ENCODE data around the gene CCT7.

CCT7 gene

DNA sequence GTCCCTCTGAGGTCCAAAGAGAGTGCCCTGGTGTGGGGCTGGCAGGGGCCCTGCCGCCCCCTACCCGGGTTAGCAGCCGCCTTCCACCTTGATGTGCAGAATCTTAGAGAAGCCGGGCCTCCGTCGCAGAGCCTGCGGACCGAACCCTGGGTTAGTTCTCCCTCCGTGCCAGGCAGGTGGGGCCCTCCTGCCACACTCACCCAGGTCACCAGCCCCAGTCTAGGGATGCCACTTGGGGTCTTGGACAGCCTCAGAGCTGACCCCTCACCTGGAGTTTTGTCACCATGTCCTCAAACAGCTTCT lies 24.8 kb downstream of the CCT7 start:
- no peak overlapping the region for H2BK15ac ChIP-seq (ENCODE audit: low read length)
- H3K9me3 ChIP-seq (replicated peaks in 1 of 2; ENCODE audit: control insufficient read depth in 2 of 2, insufficient read depth in 1 of 2, low read depth in 1 of 2, low read length in 2 of 2) = no peaks in the 10 kb centered on the region
- H2BK12ac ChIP-seq (ENCODE audit: low read length) = no peak overlapping the region
- no peak overlapping the region for H2BK5ac ChIP-seq (ENCODE audit: low read length)
- H3K79me1 ChIP-seq (ENCODE audit: low read depth, low read length) = no peaks in the 10 kb centered on the region
- no peak overlapping the region for H4K8ac ChIP-seq (ENCODE audit: low read depth, low read length)
- no peak overlapping the region for H3K4me3 ChIP-seq (ENCODE audit: low read length in 2 of 2)
- H3K4me2 ChIP-seq (ENCODE audit: insufficient read depth, low read length, poor library complexity, severe bottlenecking) = no peak overlapping the region
- H2BK120ac ChIP-seq (ENCODE audit: low read depth, low read length) = no peak overlapping the region
- peaks cover 0 to 4% of the 10 kb centered on the region in 2 donors for H3K4me1 ChIP-seq (ENCODE audit: control insufficient read depth in 2 of 2, insufficient read depth in 1 of 2, low read depth in 1 of 2, low read length in 2 of 2)
- WGBS, 2 donors (ENCODE audit: extremely low coverage in 2 of 2, insufficient read length in 2 of 2, insufficient replicate concordance in 1 of 2) = no CpG with 5 or more reads among the region's 9 CpGs
- no peak overlapping the region for H3K18ac ChIP-seq (ENCODE audit: low read length)
- no peak overlapping the region for H3K14ac ChIP-seq (ENCODE audit: low read length)
- no peak overlapping the region for H3K27ac ChIP-seq (replicated peaks; ENCODE audit: low read length)
- DNase-seq (ENCODE audit: low spot score) = no peak
- no peak overlapping the region for H3K4ac ChIP-seq (ENCODE audit: low read length)
- H2AFZ ChIP-seq (ENCODE audit: low read length) = no peak overlapping the region
- no peaks in the 10 kb centered on the region for H3K27me3 ChIP-seq (ENCODE audit: control insufficient read depth in 3 of 3, insufficient read depth in 3 of 3, low read depth in 1 of 3, low read length in 3 of 3)
- no peak overlapping the region for H3K9ac ChIP-seq (ENCODE audit: low read depth, low read length, poor library complexity)
- peaks cover 13 to 31% of the 10 kb centered on the region in 2 donors for H3K36me3 ChIP-seq (replicated peaks in 1 of 2; ENCODE audit: control insufficient read depth in 2 of 2, insufficient read depth in 2 of 2, low read length in 2 of 2)
- H3K23ac ChIP-seq (ENCODE audit: low read depth, low read length, poor library complexity) = no peak overlapping the region
- no peak overlapping the region for H2AK5ac ChIP-seq (ENCODE audit: low read depth, low read length)
- no peak overlapping the region for H4K91ac ChIP-seq (ENCODE audit: low read depth, low read length, poor library complexity)

DNA sequence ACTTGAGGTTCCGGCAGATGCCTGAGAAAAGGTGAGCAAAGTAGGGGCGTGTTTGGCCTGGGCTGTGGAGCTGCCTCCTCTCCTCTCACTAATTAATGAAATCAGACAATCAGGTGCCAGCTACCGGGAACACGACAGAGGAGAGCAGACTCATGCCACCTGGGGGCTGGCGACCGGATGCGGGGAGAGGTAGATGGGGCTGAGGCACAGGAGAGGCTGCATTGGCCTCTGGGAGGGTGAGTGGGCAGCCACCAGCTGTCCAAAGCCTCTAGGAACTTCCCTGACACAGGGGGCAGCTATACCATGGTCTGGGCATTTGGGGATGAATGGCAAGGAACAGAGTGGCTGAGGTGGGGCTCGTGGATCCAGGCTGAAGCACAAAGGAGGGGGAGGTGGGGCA lies 25.2 kb downstream of the CCT7 start:
- H2AFZ ChIP-seq (ENCODE audit: low read length) = no peak overlapping the region
- no peak overlapping the region for H2BK15ac ChIP-seq (ENCODE audit: low read length)
- no peak overlapping the region for H4K8ac ChIP-seq (ENCODE audit: low read depth, low read length)
- no CpG with 5 or more reads among the region's 8 CpGs for WGBS, 2 donors (ENCODE audit: extremely low coverage in 2 of 2, insufficient read length in 2 of 2, insufficient replicate concordance in 1 of 2)
- no peak overlapping the region for H3K23ac ChIP-seq (ENCODE audit: low read depth, low read length, poor library complexity)
- H2BK12ac ChIP-seq (ENCODE audit: low read length) = no peak overlapping the region
- H3K36me3 ChIP-seq (replicated peaks in 1 of 2; ENCODE audit: control insufficient read depth in 2 of 2, insufficient read depth in 2 of 2, low read length in 2 of 2) = peaks cover 9 to 27% of the 10 kb centered on the region in 2 donors
- H3K4me2 ChIP-seq (ENCODE audit: insufficient read depth, low read length, poor library complexity, severe bottlenecking) = no peak overlapping the region
- H3K27me3 ChIP-seq (ENCODE audit: control insufficient read depth in 3 of 3, insufficient read depth in 3 of 3, low read depth in 1 of 3, low read length in 3 of 3) = no peaks in the 10 kb centered on the region
- no peak for DNase-seq (ENCODE audit: low spot score)
- H3K9me3 ChIP-seq (replicated peaks in 1 of 2; ENCODE audit: control insufficient read depth in 2 of 2, insufficient read depth in 1 of 2, low read depth in 1 of 2, low read length in 2 of 2) = no peaks in the 10 kb centered on the region
- no peak overlapping the region for H3K4me3 ChIP-seq (ENCODE audit: low read length in 2 of 2)
- no peak overlapping the region for H2BK5ac ChIP-seq (ENCODE audit: low read length)
- H3K27ac ChIP-seq (replicated peaks; ENCODE audit: low read length) = no peak overlapping the region
- peaks cover 0 to 4% of the 10 kb centered on the region in 2 donors for H3K4me1 ChIP-seq (ENCODE audit: control insufficient read depth in 2 of 2, insufficient read depth in 1 of 2, low read depth in 1 of 2, low read length in 2 of 2)
- H3K79me1 ChIP-seq (ENCODE audit: low read depth, low read length) = no peaks in the 10 kb centered on the region
- H3K9ac ChIP-seq (ENCODE audit: low read depth, low read length, poor library complexity) = no peak overlapping the region
- H4K91ac ChIP-seq (ENCODE audit: low read depth, low read length, poor library complexity) = no peak overlapping the region
- no peak overlapping the region for H2AK5ac ChIP-seq (ENCODE audit: low read depth, low read length)
- H3K4ac ChIP-seq (ENCODE audit: low read length) = no peak overlapping the region
- H3K14ac ChIP-seq (ENCODE audit: low read length) = no peak overlapping the region
- H2BK120ac ChIP-seq (ENCODE audit: low read depth, low read length) = no peak overlapping the region
- no peak overlapping the region for H3K18ac ChIP-seq (ENCODE audit: low read length)

DNA sequence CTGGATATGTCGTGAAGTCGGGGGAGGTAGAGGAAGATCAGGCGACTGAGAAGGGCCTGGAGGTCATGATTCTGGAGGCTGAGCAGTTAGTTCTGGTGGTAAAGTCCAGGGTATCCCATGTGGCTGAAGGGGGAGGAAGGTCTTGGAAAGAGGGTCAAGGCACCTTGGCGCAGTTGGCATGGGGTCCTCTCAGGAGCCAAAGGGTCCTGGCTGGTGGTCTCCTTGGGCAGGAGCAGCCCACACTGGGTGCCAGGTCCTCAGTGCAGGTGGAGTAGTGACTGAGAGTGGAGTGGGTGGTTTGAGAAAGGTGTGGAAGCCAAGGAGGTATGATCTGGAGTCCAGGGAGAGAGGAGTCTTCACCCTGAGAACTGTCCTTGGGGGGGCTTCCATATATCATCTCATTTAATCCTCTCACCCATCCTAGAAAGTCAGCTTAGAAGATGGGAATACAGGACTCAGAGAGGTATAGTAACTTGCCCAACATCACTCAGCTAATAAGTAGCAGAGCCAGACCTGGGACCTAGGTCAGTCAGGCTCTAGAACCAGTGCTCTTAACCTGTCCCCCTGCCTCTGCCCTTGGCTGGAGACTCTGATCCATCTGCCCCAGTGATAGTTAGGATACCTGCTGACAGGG lies 25.7 kb downstream of the CCT7 start:
- Histone ChIP-seq H4K91ac (ENCODE audit: low read depth, low read length, poor library complexity) (no peak overlapping the region), H2BK120ac (ENCODE audit: low read depth, low read length) (no peak overlapping the region), H3K4me1 (ENCODE audit: control insufficient read depth in 2 of 2, insufficient read depth in 1 of 2, low read depth in 1 of 2, low read length in 2 of 2) (peaks cover 0 to 4% of the 10 kb centered on the region in 2 donors), H3K14ac (ENCODE audit: low read length) (no peak overlapping the region), H3K18ac (ENCODE audit: low read length) (no peak overlapping the region), H2AK5ac (ENCODE audit: low read depth, low read length) (peak overlapping the region; percentile 28), H2BK12ac (ENCODE audit: low read length) (no peak overlapping the region), H4K8ac (ENCODE audit: low read depth, low read length) (peak overlapping the region; percentile 26), H3K4ac (ENCODE audit: low read length) (no peak overlapping the region), H2BK5ac (ENCODE audit: low read length) (no peak overlapping the region), H3K4me2 (ENCODE audit: insufficient read depth, low read length, poor library complexity, severe bottlenecking) (no peak overlapping the region), H3K9ac (ENCODE audit: low read depth, low read length, poor library complexity) (peak overlapping the region; percentile 16), H3K36me3 (replicated peaks in 1 of 2; ENCODE audit: control insufficient read depth in 2 of 2, insufficient read depth in 2 of 2, low read length in 2 of 2) (peaks cover 6 to 21% of the 10 kb centered on the region in 2 donors), H2AFZ (ENCODE audit: low read length) (no peak overlapping the region), H3K79me1 (ENCODE audit: low read depth, low read length) (no peaks in the 10 kb centered on the region), H3K23ac (ENCODE audit: low read depth, low read length, poor library complexity) (no peak overlapping the region), H3K27me3 (ENCODE audit: control insufficient read depth in 3 of 3, insufficient read depth in 3 of 3, low read depth in 1 of 3, low read length in 3 of 3) (no peaks in the 10 kb centered on the region), H3K9me3 (replicated peaks in 1 of 2; ENCODE audit: control insufficient read depth in 2 of 2, insufficient read depth in 1 of 2, low read depth in 1 of 2, low read length in 2 of 2) (no peaks in the 10 kb centered on the region), H3K27ac (replicated peaks; ENCODE audit: low read length) (no peak overlapping the region), H2BK15ac (ENCODE audit: low read length) (no peak overlapping the region), H3K4me3 (ENCODE audit: low read length in 2 of 2) (no peak overlapping the region)
- WGBS, 2 donors (ENCODE audit: extremely low coverage in 2 of 2, insufficient read length in 2 of 2, insufficient replicate concordance in 1 of 2) = no CpG with 5 or more reads among the region's 4 CpGs
- DNase-seq (ENCODE audit: low spot score) = no peak

DNA sequence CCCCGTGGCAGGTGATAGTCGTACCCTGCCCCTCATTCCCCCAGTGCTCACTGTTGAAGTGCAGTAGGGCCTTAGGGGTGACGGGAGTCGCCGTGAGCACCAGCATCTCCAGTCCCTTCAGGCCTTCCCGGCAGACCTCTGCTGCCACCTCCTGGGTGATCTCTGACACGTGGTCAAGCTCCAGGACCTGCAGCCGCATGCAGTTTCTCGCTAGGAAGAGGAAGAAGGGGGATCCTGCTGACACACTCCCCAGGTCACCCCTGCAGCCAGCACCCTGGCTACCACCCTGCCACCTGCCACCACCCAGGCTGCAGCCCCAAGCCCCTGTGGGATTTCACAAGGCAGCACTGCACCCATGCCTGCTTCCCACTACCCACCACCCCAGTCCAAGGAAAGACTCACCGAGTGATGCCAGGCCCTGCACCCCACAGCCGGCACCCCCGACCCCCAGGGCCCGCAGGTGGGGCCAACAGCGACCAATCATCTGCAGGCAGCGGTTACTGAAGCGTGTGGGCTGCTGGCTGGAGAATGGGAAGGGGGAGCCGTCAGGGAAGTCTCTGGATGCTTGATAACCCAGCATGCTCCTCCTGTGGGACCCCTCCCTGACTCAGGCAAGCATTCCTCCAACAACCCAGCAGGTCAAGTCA lies 26.4 kb downstream of the CCT7 start:
- Histone ChIP-seq H2AK5ac (ENCODE audit: low read depth, low read length) (peak overlapping the region; percentile 28), H2BK12ac (ENCODE audit: low read length) (no peak overlapping the region), H3K18ac (ENCODE audit: low read length) (peak overlapping the region; percentile 87), H3K9me3 (replicated peaks in 1 of 2; ENCODE audit: control insufficient read depth in 2 of 2, insufficient read depth in 1 of 2, low read depth in 1 of 2, low read length in 2 of 2) (no peaks in the 10 kb centered on the region), H3K79me1 (ENCODE audit: low read depth, low read length) (no peaks in the 10 kb centered on the region), H3K4me3 (ENCODE audit: low read length in 2 of 2) (no peak overlapping the region), H4K8ac (ENCODE audit: low read depth, low read length) (peak overlapping the region; percentile 79), H3K14ac (ENCODE audit: low read length) (peak overlapping the region; percentile 21), H3K4me1 (ENCODE audit: control insufficient read depth in 2 of 2, insufficient read depth in 1 of 2, low read depth in 1 of 2, low read length in 2 of 2) (peaks cover 0 to 2% of the 10 kb centered on the region in 2 donors), H3K23ac (ENCODE audit: low read depth, low read length, poor library complexity) (no peak overlapping the region), H3K27me3 (ENCODE audit: control insufficient read depth in 3 of 3, insufficient read depth in 3 of 3, low read depth in 1 of 3, low read length in 3 of 3) (no peaks in the 10 kb centered on the region), H3K4ac (ENCODE audit: low read length) (peak overlapping the region; percentile 61), H3K27ac (replicated peaks; ENCODE audit: low read length) (no peak overlapping the region), H3K9ac (ENCODE audit: low read depth, low read length, poor library complexity) (peak overlapping the region; percentile 50), H2AFZ (ENCODE audit: low read length) (no peak overlapping the region), H4K91ac (ENCODE audit: low read depth, low read length, poor library complexity) (no peak overlapping the region), H2BK5ac (ENCODE audit: low read length) (no peak overlapping the region), H2BK15ac (ENCODE audit: low read length) (no peak overlapping the region), H3K36me3 (replicated peaks in 1 of 2; ENCODE audit: control insufficient read depth in 2 of 2, insufficient read depth in 2 of 2, low read length in 2 of 2) (peaks cover 6 to 15% of the 10 kb centered on the region in 2 donors), H3K4me2 (ENCODE audit: insufficient read depth, low read length, poor library complexity, severe bottlenecking) (no peak overlapping the region), H2BK120ac (ENCODE audit: low read depth, low read length) (no peak overlapping the region)
- WGBS, 2 donors (ENCODE audit: extremely low coverage in 2 of 2, insufficient read length in 2 of 2, insufficient replicate concordance in 1 of 2) = no CpG with 5 or more reads among the region's 17 CpGs
- DNase-seq (ENCODE audit: low spot score) = no peak

Data from neuronal stem cell (in vitro differentiated cells).